ENCODE data around the gene NR2C1. TPM values are rescaled to one million over a fixed set of nuclear protein-coding genes. Genes with fewer than 3 reads are reported as not detected.
A peak's percentile ranks its signal among the peaks of the same experiment; 100 is the strongest.

Gene NR2C1
- total and polyA plus RNA-seq, 9 of the 15 experiments (the other 6 are each of a cell fraction or from before 2014, with no cell fraction given), result 8.5 to 42.4 (median 35.6) TPM

GRCh38 chr12:94998326-94998725 lies 75.1 kb downstream of the NR2C1 start:
- no TSS peak for BruUV-seq (replicated peaks)
- Histone ChIP-seq H3K4me1 (replicated peaks in 1 of 2; ENCODE audit: control insufficient read depth in 2 of 2, insufficient read depth in 2 of 2, low read length in 2 of 2) (peaks cover 0 to 8% of the 10 kb centered on the region in 2 experiments; a peak in 1 of 5 replicates), H3K4me2 (ENCODE audit: insufficient read depth, low read length) (no peak overlapping the region), H3K36me3 (ENCODE audit: control insufficient read depth, insufficient read depth, low read length) (peaks cover 40% of the 10 kb centered on the region; the same call in 1 of the 3 replicates), H3K4me3 (no peak overlapping the region), H3K9me3 (replicated peaks; ENCODE audit: control insufficient read depth, insufficient read depth, low read depth, low read length) (no peaks in the 10 kb centered on the region), H2AFZ (ENCODE audit: low read depth, low read length) (no peak overlapping the region), H3K9ac (ENCODE audit: insufficient read depth in 1 of 2, low read depth in 2 of 2, low read length in 2 of 2) (no peak overlapping the region), H3K27ac (ENCODE audit: extremely low read depth, low read depth, low read length) (no peak overlapping the region), H3K79me2 (ENCODE audit: control insufficient read depth, insufficient read depth, low read length) (peaks cover 53% of the 10 kb centered on the region), H4K20me1 (replicated peaks; ENCODE audit: control insufficient read depth, insufficient read depth, low read length) (peaks cover 5% of the 10 kb centered on the region; the same call in 1 of the 2 replicates), H3K27me3 (ENCODE audit: control insufficient read depth in 2 of 2, insufficient read depth in 2 of 2, low read length in 2 of 2) (no peaks in the 10 kb centered on the region), H3K9me1 (ENCODE audit: control insufficient read depth, insufficient read depth, low read length) (no peaks in the 10 kb centered on the region)
- ATAC-seq (no peak), DNase-seq (ENCODE audit: extremely low read depth in 1 of 4, low spot score in 3 of 4) (no peak), FAIRE-seq (no peak)
- ChIA-PET POLR2A (interaction anchor here (0.7 to 1.7 kb wide), 2 partner anchors 9 to 18 kb away, joined by 3 to 4 read pairs; no protein-coding TSS in a partner anchor), CTCF (ENCODE audit: low intra/inter-chr PET ratio) (no interaction called here)
- WGBS (ENCODE audit: insufficient coverage, low coverage, missing lambda C conversion rate), result 22% methylated on average over 4 of the region's 4 CpGs
- intact Hi-C loops (cut with micrococcal nuclease) (no loop called here), in situ Hi-C loops (cut with MboI) (no loop called here)
- TF ChIP-seq SIRT6 (IDR thresholded peaks at IDR 0.05; ENCODE audit: low read depth, low read length) (no peak), CBFA2T3 (IDR thresholded peaks at IDR 0.05) (peak; percentile 31; the same call in 1 of the 2 replicates), SIX5 (IDR thresholded peaks at IDR 0.05; ENCODE audit: borderline replicate concordance in 1 of 2, insufficient read depth in 1 of 2, low read depth in 1 of 2, low read length in 2 of 2) (no peak), ESRRB (CRISPR knock-in tag; IDR thresholded peaks at IDR 0.05; ENCODE audit: borderline replicate concordance) (no peak), ARID1B (IDR thresholded peaks at IDR 0.05) (peak; percentile 26; the same call in 1 of the 2 replicates), RCOR1 (IDR thresholded peaks at IDR 0.05; ENCODE audit: borderline replicate concordance in 1 of 2, low read depth in 2 of 2, low read length in 2 of 2) (0 out of 4 replicates have a peak, but pooled peaks of 1 of the 2 experiments have one; percentile 17), E4F1 (CRISPR knock-in tag; IDR thresholded peaks at IDR 0.05; ENCODE audit: borderline replicate concordance) (no peak), SPI1 (IDR thresholded peaks at IDR 0.05; ENCODE audit: borderline replicate concordance, low read depth, low read length) (peak; percentile 93), ESRRA (IDR thresholded peaks at IDR 0.05; ENCODE audit: borderline replicate concordance, low read depth) (no peak), POLR2A (conservative IDR thresholded peaks at IDR 0.05) (no peak), TEAD4 (IDR thresholded peaks at IDR 0.05; ENCODE audit: low read length) (0 out of 2 replicates have a peak, but pooled peaks have one; percentile 20), TEAD4 (CRISPR knock-in tag; IDR thresholded peaks at IDR 0.05; ENCODE audit: borderline replicate concordance) (no peak), MTA2 (IDR thresholded peaks at IDR 0.05; ENCODE audit: low read depth) (no peak), RBM34 (IDR thresholded peaks at IDR 0.05; ENCODE audit: borderline replicate concordance, insufficient read depth, low read length) (no peak), ADNP (tag; IDR thresholded peaks at IDR 0.05) (no peak), ATF3 (IDR thresholded peaks at IDR 0.05) (no peak), ATF3 (CRISPR knock-in tag; conservative IDR thresholded peaks at IDR 0.05) (no peak), EWSR1 (IDR thresholded peaks at IDR 0.05; ENCODE audit: borderline replicate concordance, low read depth, partially characterized antibody) (no peak), ZNF785 (CRISPR knock-in tag; IDR thresholded peaks at IDR 0.05) (no peak), TCF3 (CRISPR knock-in tag; IDR thresholded peaks at IDR 0.05) (peak; percentile 31; the same call in 1 of the 2 replicates), ETV6 (IDR thresholded peaks at IDR 0.05; ENCODE audit: borderline replicate concordance in 1 of 2, low read depth in 2 of 2, low read length in 1 of 2) (no peak), ETV6 (CRISPR knock-in tag; IDR thresholded peaks at IDR 0.05; ENCODE audit: borderline replicate concordance) (no peak)

Measured in K562 (cell line).